ENCODE data around the gene MELK. TPM values are rescaled to one million over a fixed set of nuclear protein-coding genes. Genes with fewer than 3 reads are reported as not detected.
"Not testable (repeated sequence)": the region's sequence is repeated elsewhere in the genome, so short reads cannot be mapped to it uniquely, and the experiment has no call there.

The MELK gene
- total RNA-seq, 1 experiment from 2014 or later: 63.2 TPM

GRCh38 chr9:36532353-36532752 is 40.3 kb upstream of the MELK start:
- Histone ChIP-seq H3K79me2 (ENCODE audit: insufficient read depth, low read length) (no peaks in the 10 kb centered on the region), H3K36me3 (ENCODE audit: control insufficient read depth in 1 of 2, insufficient read depth in 2 of 2, low read length in 2 of 2) (no peaks in the 10 kb centered on the region), H3K4me3 (replicated peaks in 1 of 2; ENCODE audit: low read depth in 1 of 2, low read length in 2 of 2) (no peak overlapping the region), H3K4me1 (ENCODE audit: control insufficient read depth in 1 of 2, insufficient read depth in 2 of 2, low read length in 2 of 2) (no peaks in the 10 kb centered on the region), H3K27ac (ENCODE audit: low read depth, low read length) (no peak overlapping the region), H3K9me2 (ENCODE audit: insufficient read depth) (no peaks in the 10 kb centered on the region), H2AFZ (ENCODE audit: low read depth, low read length, poor library complexity, severe bottlenecking) (no peak overlapping the region), H3K9ac (ENCODE audit: low read length) (no peak overlapping the region), H3K9me3 (ENCODE audit: control insufficient read depth in 1 of 2, insufficient read depth in 1 of 2, low read depth in 1 of 2, low read length in 2 of 2) (no peaks in the 10 kb centered on the region), H3K27me3 (ENCODE audit: insufficient read depth, low read length) (no peaks in the 10 kb centered on the region), H3K4me2 (ENCODE audit: low read length) (no peak overlapping the region), H4K20me1 (ENCODE audit: insufficient read depth) (no peaks in the 10 kb centered on the region)
- ATAC-seq: no peak
- ChIA-PET CTCF (no interaction called here), POLR2A (no interaction called here), RAD21 (ENCODE audit: low non-redundant PET in 1 of 2, low total read pairs in 2 of 2, uncharacterized antibody in 2 of 2, unreplicated experiment in 2 of 2) (no interaction called here)
- no peak for DNase-seq (ENCODE audit: low read depth, low spot score)
- no peak for TF ChIP-seq EZH2 (IDR thresholded peaks at IDR 0.05)
- BruUV-seq (replicated peaks): no TSS peak
- intact Hi-C loops (cut with micrococcal nuclease): no loop called here

GRCh38 chr9:36533726-36534125 is 39.0 kb upstream of the MELK start:
- H3K4me1 ChIP-seq (ENCODE audit: control insufficient read depth in 1 of 2, insufficient read depth in 2 of 2, low read length in 2 of 2); H3K9ac ChIP-seq (ENCODE audit: low read length); H3K27ac ChIP-seq (ENCODE audit: low read depth, low read length); H3K79me2 ChIP-seq (ENCODE audit: insufficient read depth, low read length); intact Hi-C loops (cut with micrococcal nuclease); H4K20me1 ChIP-seq (ENCODE audit: insufficient read depth); H3K9me2 ChIP-seq (ENCODE audit: insufficient read depth); ATAC-seq; DNase-seq (ENCODE audit: low read depth, low spot score); BruUV-seq (replicated peaks); H3K27me3 ChIP-seq (ENCODE audit: insufficient read depth, low read length); H3K36me3 ChIP-seq (ENCODE audit: control insufficient read depth in 1 of 2, insufficient read depth in 2 of 2, low read length in 2 of 2); H2AFZ ChIP-seq (ENCODE audit: low read depth, low read length, poor library complexity, severe bottlenecking); POLR2A ChIA-PET; H3K4me3 ChIP-seq (replicated peaks in 1 of 2; ENCODE audit: low read depth in 1 of 2, low read length in 2 of 2); RAD21 ChIA-PET (ENCODE audit: low non-redundant PET in 1 of 2, low total read pairs in 2 of 2, uncharacterized antibody in 2 of 2, unreplicated experiment in 2 of 2); H3K4me2 ChIP-seq (ENCODE audit: low read length); H3K9me3 ChIP-seq (ENCODE audit: control insufficient read depth in 1 of 2, insufficient read depth in 1 of 2, low read depth in 1 of 2, low read length in 2 of 2); CTCF ChIA-PET: not testable (repeated sequence)

GRCh38 chr9:36535107-36535506 is 37.6 kb upstream of the MELK start:
- no peaks in the 10 kb centered on the region for H3K9me2 ChIP-seq (ENCODE audit: insufficient read depth)
- no peaks in the 10 kb centered on the region for H3K4me1 ChIP-seq (ENCODE audit: control insufficient read depth in 1 of 2, insufficient read depth in 2 of 2, low read length in 2 of 2)
- H3K27ac ChIP-seq (ENCODE audit: low read depth, low read length): no peak overlapping the region
- TF ChIP-seq MAX (IDR thresholded peaks at IDR 0.05) (no peak), POLR2A (IDR thresholded peaks at IDR 0.05; ENCODE audit: borderline replicate concordance, extremely low read depth, insufficient read depth, insufficient read length) (no peak), ATF3 (IDR thresholded peaks at IDR 0.05) (no peak), REST (IDR thresholded peaks at IDR 0.05; ENCODE audit: low read depth) (no peak), SIN3A (IDR thresholded peaks at IDR 0.05; ENCODE audit: low read depth) (no peak), CBX3 (IDR thresholded peaks at IDR 0.05; ENCODE audit: low read depth) (no peak), JUND (IDR thresholded peaks at IDR 0.05) (no peak), ZFX (IDR thresholded peaks at IDR 0.05) (no peak), YY1 (IDR thresholded peaks at IDR 0.05; ENCODE audit: extremely low read depth, insufficient replicate concordance, low read depth, low read length) (no peak), CEBPB (IDR thresholded peaks at IDR 0.05; ENCODE audit: low read depth) (no peak), EGR1 (IDR thresholded peaks at IDR 0.05; ENCODE audit: low read depth) (no peak), POLR2AphosphoS5 (IDR thresholded peaks at IDR 0.05; ENCODE audit: low read depth, low read length) (no peak), EZH2 (IDR thresholded peaks at IDR 0.05) (no peak)
- ChIA-PET CTCF (no interaction called here), RAD21 (ENCODE audit: low non-redundant PET in 1 of 2, low total read pairs in 2 of 2, uncharacterized antibody in 2 of 2, unreplicated experiment in 2 of 2) (no interaction called here), POLR2A (no interaction called here)
- no peak overlapping the region for H2AFZ ChIP-seq (ENCODE audit: low read depth, low read length, poor library complexity, severe bottlenecking)
- H3K9me3 ChIP-seq (ENCODE audit: control insufficient read depth in 1 of 2, insufficient read depth in 1 of 2, low read depth in 1 of 2, low read length in 2 of 2): no peaks in the 10 kb centered on the region
- intact Hi-C loops (cut with micrococcal nuclease): no loop called here
- no peaks in the 10 kb centered on the region for H3K27me3 ChIP-seq (ENCODE audit: insufficient read depth, low read length)
- no peaks in the 10 kb centered on the region for H3K79me2 ChIP-seq (ENCODE audit: insufficient read depth, low read length)
- H3K4me3 ChIP-seq (replicated peaks in 1 of 2; ENCODE audit: low read depth in 1 of 2, low read length in 2 of 2): no peak overlapping the region
- H3K4me2 ChIP-seq (ENCODE audit: low read length): no peak overlapping the region
- ATAC-seq: no peak
- H4K20me1 ChIP-seq (ENCODE audit: insufficient read depth): no peaks in the 10 kb centered on the region
- no peak overlapping the region for H3K9ac ChIP-seq (ENCODE audit: low read length)
- H3K36me3 ChIP-seq (ENCODE audit: control insufficient read depth in 1 of 2, insufficient read depth in 2 of 2, low read length in 2 of 2): no peaks in the 10 kb centered on the region
- no TSS peak for BruUV-seq (replicated peaks)
- no peak for DNase-seq (ENCODE audit: low read depth, low spot score)
